IPS-15b (cell line): ENCODE data around the gene PODXL.

Experiments
- H3K27me3 ChIP-seq: one replicate; pipeline ENCODE4 v1.6.1; 2013; ENCODE audit warnings: low read length; ENCODE audit not compliant: control insufficient read depth, insufficient read depth
- H3K36me3 ChIP-seq: one replicate; pipeline ENCODE4 v1.6.1; 2013; ENCODE audit warnings: low read length; ENCODE audit not compliant: control insufficient read depth, insufficient read depth
- H3K4me1 ChIP-seq: one replicate; pipeline ENCODE4 v1.6.1; 2013; ENCODE audit warnings: mild to moderate bottlenecking, low read length; ENCODE audit not compliant: control insufficient read depth, insufficient read depth
- H3K4me3 ChIP-seq: one replicate; pipeline ENCODE4 v1.5.1; 2013; ENCODE audit warnings: low read depth, low read length
- H3K9ac ChIP-seq: one replicate; pipeline ENCODE4 v1.6.1; 2013; ENCODE audit warnings: low read depth, mild to moderate bottlenecking, low read length
- H3K9me3 ChIP-seq: one replicate; pipeline ENCODE4 v1.6.1; 2013; ENCODE audit warnings: mild to moderate bottlenecking, low read length; ENCODE audit not compliant: control insufficient read depth, insufficient read depth

Gene PODXL

DNA sequence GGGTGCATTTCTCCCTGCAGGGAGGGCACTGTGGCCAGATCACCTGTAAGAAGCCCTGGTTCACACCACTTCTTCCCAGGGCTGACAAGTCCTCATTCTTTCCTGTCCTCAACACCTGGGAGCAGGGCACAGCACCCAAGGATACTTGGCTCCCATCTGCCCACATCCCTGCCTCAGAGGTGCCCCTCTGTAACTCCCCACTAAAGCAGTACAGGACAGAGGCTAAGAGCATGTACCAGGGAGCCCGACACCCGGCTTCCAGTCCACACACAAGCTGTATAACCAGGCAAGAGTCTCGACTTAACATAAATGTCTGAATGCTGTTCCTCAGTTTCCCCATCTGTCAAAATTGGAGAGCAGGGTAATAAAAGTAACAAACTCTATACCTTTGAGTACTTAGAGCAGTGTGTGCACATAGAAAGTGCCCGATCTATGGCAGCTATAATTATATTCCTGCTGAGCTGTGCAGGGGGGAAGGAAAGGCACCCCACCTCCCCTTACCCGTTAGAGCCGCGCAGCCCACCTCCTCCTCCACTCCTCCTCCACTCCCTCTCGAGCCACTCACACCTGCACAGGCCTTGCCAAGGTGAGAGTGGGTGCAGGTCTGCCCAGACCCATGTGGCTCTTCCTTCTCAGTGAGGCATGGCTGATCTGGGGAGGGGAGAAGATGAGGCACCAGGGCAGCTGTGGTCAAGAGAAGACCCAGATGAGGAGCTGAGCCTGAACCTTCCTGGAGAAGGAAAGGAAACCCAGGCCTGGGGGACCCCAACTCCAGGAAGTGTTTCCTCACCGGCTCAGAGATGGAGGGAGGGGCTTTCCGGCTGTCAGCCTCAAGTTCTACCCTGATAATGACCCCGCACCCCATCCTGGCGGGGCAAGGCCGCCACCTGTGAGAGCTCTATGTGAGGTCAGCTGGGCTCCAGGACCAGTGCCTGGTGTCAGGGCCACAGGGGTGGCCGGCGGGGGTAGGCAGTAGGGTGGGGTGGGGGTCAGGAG lies 22.6 kb downstream of the PODXL start:
- no peaks in the 10 kb centered on the region for H3K9me3 ChIP-seq
- peaks cover 61% of the 10 kb centered on the region for H3K36me3 ChIP-seq
- H3K4me1 ChIP-seq = peaks cover 20% of the 10 kb centered on the region
- no peak overlapping the region for H3K4me3 ChIP-seq
- no peaks in the 10 kb centered on the region for H3K27me3 ChIP-seq
- H3K9ac ChIP-seq = no peak overlapping the region

DNA sequence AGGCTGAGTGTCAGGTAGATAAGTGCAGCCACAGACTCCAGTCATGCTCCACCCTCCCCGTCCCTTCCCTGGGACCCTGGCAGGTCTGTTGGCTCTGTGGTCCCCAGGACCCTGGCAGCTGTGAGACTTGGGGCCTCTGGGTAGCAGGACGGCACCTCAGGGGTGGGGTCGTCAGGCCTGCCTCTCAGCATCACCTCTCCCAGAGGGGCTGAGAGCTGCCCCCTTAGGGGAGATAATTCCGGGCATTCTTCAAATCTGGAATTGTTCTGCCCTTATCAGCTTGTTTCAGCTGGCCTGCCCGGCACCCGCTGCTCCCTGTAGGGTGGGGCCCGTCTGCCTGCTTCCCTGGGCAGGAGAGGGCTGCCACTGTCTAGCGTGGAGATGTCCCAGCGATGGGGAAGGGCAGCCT lies 23.3 kb downstream of the PODXL start:
- Histone ChIP-seq H3K36me3 (peaks cover 55% of the 10 kb centered on the region), H3K9ac (no peak overlapping the region), H3K9me3 (no peaks in the 10 kb centered on the region), H3K4me3 (no peak overlapping the region), H3K4me1 (peaks cover 21% of the 10 kb centered on the region), H3K27me3 (no peaks in the 10 kb centered on the region)

DNA sequence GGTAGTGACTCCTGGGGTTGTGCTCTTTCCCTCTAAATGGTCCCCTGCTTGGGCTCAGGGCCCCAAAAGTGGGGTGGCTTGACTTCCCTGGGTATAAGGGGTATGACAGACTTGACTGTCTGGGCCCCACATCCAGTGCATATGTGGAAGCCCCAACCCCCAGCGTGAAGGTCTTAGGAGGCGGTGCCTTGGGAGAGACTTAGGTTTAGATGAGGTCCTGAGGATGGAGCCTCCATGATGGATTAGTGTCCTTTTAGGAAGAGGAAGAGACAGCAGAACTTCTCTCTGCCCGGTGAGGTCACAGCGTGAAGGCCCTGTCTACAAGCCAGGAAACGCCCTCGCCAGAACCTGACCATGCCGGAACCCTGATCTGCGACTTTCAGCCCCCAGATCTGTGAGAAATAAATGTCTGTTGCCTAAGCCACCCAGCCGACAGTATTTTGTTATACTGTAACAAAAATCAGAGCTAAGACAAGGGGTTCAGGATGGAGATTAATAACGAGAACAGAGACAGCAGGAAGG lies 23.8 kb downstream of the PODXL start:
- H3K36me3 ChIP-seq = peaks cover 50% of the 10 kb centered on the region
- H3K9ac ChIP-seq = no peak overlapping the region
- no peaks in the 10 kb centered on the region for H3K27me3 ChIP-seq
- no peaks in the 10 kb centered on the region for H3K9me3 ChIP-seq
- H3K4me1 ChIP-seq = peaks cover 21% of the 10 kb centered on the region
- H3K4me3 ChIP-seq = no peak overlapping the region

DNA sequence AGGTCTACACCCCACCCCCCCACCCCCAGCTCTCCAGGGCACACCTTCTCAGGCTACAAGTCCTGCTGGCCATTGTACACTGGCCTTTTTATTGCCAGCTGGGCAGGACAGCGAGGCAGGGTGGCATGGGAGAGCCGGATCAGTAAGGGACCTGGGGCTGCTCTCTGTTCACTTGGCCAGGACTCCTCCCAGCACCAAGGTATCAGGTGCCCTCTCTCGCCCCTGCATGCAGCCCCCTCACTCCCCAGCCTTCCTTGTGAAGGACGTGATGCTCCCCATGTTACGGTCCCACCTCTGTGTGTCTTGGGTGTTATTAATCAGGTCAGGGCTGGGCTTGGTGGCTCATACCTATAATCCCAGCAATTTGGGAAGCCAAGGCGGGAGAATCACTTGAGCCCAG lies 26.3 kb downstream of the PODXL start:
- Histone ChIP-seq H3K4me1 (peaks cover 25% of the 10 kb centered on the region), H3K9ac (no peak overlapping the region), H3K9me3 (no peaks in the 10 kb centered on the region), H3K4me3 (no peak overlapping the region), H3K36me3 (peaks cover 29% of the 10 kb centered on the region), H3K27me3 (no peaks in the 10 kb centered on the region)

DNA sequence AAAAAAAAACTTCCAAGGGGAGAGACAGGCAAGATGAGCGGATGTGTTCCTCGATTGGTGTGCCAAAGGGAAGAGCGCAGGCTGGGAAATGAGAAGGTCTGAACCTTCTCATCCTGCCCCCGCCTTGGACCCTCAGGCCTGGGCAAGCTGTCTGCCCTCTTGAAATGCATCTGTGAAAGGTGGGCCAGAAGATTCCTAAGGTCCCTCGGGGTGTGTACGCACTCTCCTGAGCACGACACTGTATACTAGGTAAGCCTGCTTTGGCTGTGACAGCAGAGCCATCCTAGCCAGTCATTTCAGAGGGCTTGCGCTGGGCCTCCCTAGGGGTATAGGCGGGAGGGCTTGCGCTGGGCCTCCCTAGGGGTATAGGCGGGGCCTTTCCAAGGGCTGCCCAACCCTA lies 26.8 kb downstream of the PODXL start:
- Histone ChIP-seq H3K27me3 (no peaks in the 10 kb centered on the region), H3K4me1 (peaks cover 23% of the 10 kb centered on the region), H3K9ac (no peak overlapping the region), H3K4me3 (no peak overlapping the region), H3K9me3 (no peaks in the 10 kb centered on the region), H3K36me3 (peaks cover 26% of the 10 kb centered on the region)

DNA sequence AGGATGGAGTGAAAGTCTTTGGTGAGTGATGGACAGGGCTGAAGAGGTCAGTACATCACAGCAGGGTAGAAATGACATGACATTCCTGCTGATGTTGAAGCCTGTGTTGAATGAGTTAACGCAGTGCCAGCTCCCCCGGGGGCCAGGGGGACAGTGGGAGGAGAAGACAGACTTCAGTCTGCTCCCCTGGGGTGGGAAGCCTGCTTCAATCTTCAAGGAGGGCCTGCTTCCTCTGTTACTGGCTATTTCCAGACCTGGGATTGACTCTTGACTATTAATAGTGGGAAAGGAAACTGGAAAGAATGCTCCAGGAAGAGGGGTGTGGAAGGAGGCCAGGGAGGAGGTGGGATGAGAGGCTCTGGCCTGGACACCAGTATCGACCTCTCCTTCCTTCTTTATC lies 27.2 kb downstream of the PODXL start:
- Histone ChIP-seq H3K36me3 (peaks cover 26% of the 10 kb centered on the region), H3K4me3 (no peak overlapping the region), H3K4me1 (peaks cover 27% of the 10 kb centered on the region), H3K9me3 (no peaks in the 10 kb centered on the region), H3K9ac (no peak overlapping the region), H3K27me3 (no peaks in the 10 kb centered on the region)

DNA sequence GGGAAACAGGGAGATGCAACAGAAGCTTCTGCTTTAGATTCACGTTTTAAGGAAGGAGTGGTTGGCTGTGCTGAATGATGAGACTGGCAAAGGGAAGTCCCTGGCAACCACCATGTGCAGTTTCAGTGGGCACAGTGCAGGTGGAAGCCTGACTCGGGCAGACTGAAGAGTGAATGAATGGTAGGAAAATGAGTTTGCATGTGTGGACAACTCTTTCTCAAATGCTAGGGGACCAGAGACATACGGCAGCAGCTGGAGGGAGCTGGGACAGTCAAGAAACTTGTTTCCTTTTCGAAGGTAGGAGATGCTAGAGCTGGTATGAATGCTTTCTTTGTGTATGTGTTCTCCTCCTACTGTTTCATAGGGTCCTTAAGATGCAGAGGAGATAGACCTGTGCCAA lies 29.0 kb downstream of the PODXL start:
- H3K36me3 ChIP-seq = peaks cover 11% of the 10 kb centered on the region
- H3K4me1 ChIP-seq = peaks cover 32% of the 10 kb centered on the region
- no peak overlapping the region for H3K4me3 ChIP-seq
- H3K9me3 ChIP-seq = no peaks in the 10 kb centered on the region
- H3K9ac ChIP-seq = no peak overlapping the region
- no peaks in the 10 kb centered on the region for H3K27me3 ChIP-seq

DNA sequence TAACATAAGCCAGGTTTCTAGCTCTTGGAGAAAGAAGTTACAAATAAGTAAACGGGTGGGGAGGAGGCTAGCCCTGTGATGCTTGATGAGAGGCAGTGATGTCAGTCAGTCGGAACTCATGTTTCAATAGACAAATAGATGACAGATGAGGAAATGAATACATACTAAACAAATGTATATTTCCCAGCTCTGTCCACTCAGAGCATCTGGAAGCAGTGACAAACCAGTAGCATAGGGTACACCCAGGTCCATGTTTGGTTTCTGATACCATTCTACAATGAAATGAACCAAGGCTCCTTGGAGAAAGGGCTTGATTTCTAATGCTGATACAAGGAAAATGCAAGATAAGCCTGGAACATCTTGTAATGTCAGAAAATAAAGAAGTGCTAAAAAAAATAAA lies 30.6 kb downstream of the PODXL start:
- H3K9ac ChIP-seq = no peak overlapping the region
- H3K27me3 ChIP-seq = no peaks in the 10 kb centered on the region
- H3K36me3 ChIP-seq = peaks cover 5% of the 10 kb centered on the region
- H3K9me3 ChIP-seq = no peaks in the 10 kb centered on the region
- no peak overlapping the region for H3K4me3 ChIP-seq
- H3K4me1 ChIP-seq = peaks cover 36% of the 10 kb centered on the region

DNA sequence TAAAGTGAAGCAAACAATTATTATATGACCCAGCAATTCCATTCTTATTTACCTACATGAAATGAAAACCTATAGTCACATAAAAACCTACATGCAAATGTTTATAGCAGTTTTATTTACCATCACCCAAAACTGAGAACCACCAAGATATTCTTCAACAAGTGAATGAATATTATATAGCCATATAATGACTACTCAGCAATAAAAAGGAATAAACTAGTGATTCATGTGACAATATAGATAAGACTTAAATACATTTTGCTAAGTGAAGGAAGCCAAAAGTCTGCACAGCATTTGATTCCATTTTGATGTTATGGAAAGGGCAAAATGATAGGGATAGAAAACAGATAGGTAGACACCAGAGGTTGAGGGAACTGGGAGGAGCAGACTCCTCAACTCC lies 31.7 kb downstream of the PODXL start:
- Histone ChIP-seq H3K9me3 (no peaks in the 10 kb centered on the region), H3K4me3 (no peak overlapping the region), H3K27me3 (no peaks in the 10 kb centered on the region), H3K36me3 (peaks cover 7% of the 10 kb centered on the region), H3K4me1 (peaks cover 43% of the 10 kb centered on the region), H3K9ac (no peak overlapping the region)

DNA sequence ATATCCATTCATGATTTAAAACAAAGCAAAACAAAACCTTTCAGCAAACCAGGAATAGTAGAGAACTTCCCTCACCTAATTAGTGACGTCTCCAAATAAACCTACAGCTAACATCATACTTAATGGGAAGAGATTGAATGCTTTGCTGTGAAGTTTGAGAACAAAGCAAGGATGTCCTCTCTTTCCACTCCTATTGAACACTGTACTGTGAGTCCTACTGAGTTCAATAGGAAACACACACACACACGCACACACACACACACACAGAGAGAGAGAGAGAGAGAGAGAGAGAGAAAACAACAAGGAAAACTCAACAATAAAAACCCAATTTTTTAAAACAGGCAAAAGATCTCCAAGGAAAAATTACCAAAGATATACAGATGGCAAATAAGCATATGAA lies 32.3 kb downstream of the PODXL start:
- H3K4me1 ChIP-seq = peaks cover 47% of the 10 kb centered on the region

DNA sequence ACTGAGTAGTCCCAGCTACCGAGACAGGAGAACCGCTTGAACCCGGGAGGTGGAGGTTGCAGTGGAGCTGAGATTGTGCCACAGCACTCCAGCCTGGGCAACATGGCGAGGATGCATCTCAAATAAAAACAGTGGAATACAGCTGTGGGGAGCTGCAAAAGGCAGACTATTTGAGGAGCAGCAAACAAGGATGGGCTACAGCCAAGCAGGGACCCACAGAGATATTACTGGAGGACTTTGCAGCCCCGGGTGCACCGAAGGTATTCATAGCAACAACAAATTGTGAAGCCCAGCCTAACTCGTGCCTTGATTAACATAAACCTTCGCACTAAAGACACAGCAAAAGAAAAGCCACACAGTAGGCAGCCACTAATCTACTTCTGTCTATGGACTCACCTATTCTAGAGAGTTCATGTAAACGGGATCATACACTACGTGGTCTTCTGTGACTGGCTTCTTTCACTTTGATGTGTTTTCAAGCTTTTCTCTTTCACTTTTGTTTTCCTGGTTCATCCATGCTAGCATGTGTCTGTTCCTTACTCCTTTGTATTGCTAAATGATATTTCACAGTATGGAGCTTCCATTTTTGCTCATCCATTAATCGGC lies 34.0 kb downstream of the PODXL start:
- Histone ChIP-seq H3K27me3 (no peaks in the 10 kb centered on the region), H3K4me1 (peaks cover 44% of the 10 kb centered on the region), H3K9ac (no peak overlapping the region), H3K4me3 (no peak overlapping the region), H3K36me3 (peaks cover 4% of the 10 kb centered on the region), H3K9me3 (no peaks in the 10 kb centered on the region)

More for the DNA sequence above, 32.3 kb downstream of the PODXL start:
- Histone ChIP-seq H3K27me3 (no peaks in the 10 kb centered on the region), H3K4me3 (no peak overlapping the region), H3K9me3 (no peaks in the 10 kb centered on the region), H3K36me3 (peaks cover 4% of the 10 kb centered on the region), H3K9ac (no peak overlapping the region)
